Endothelial cell of umbilical vein (primary cell): ENCODE measurements around the gene ATP6V0D1. TPM values are rescaled to one million over a fixed set of nuclear protein-coding genes. Genes with fewer than 3 reads are reported as not detected.

ENCODE experiments used
- BruUV-seq: library from RNA; stranded (reverse); fragments of 400-500 nt; replicated peaks from 2 replicates; lab custom pipeline; 2021; lab: Mats Ljungman, UMichigan
- CTCF ChIA-PET: fragments of 300-600, 350-600 bp; sonication (Branson Sonifier 250); formaldehyde crosslinking; loops from one replicate; lab custom pipeline; 2021; ENCODE audit warnings: antibody characterized with exemption, inconsistent platforms; lab: Charles Lee
- POLR2A ChIA-PET: fragments of 300-600, 350-600 bp; sonication (Branson Sonifier 250); formaldehyde crosslinking; loops from one replicate; lab custom pipeline; 2021; ENCODE audit warnings: antibody characterized with exemption, inconsistent platforms; lab: Charles Lee
- DNase-seq: peaks from one replicate; pipeline ENCODE4 v3.0.0-alpha.2; 2011; ENCODE audit warnings: low read depth, low spot score
- FAIRE-seq: peaks from 2 replicates; lab custom pipeline; 2011; peaks lifted over from hg19 to GRCh38; lab: Jason Lieb, UNC
- H2AFZ ChIP-seq: 2 replicates; pipeline ENCODE4 v1.6.0; 2012; ENCODE audit warnings: low read depth, low read length, control low read depth, inconsistent platforms
- H3K27ac ChIP-seq: 2 replicates; pipeline ENCODE4 v1.5.1; 2011; ENCODE audit warnings: low read depth, mild to moderate bottlenecking, control low read depth, low read length, moderate library complexity; ENCODE audit not compliant: insufficient read depth
- H3K27me3 ChIP-seq, 2 experiments: 2 replicates each; pipeline versions ENCODE4 v1.6.0 to v1.6.1; 2011; ENCODE audit warnings: low read length in 2 of 2, mixed read lengths in 1 of 2; ENCODE audit not compliant: control insufficient read depth in 2 of 2, insufficient read depth in 2 of 2
- H3K36me3 ChIP-seq, 2 experiments: 2 replicates in 1 of 2; 3 replicates in 1 of 2; pipeline ENCODE4 v1.5.1; 2011; ENCODE audit warnings: low read length in 2 of 2, mild to moderate bottlenecking in 1 of 2, moderate library complexity in 1 of 2; ENCODE audit not compliant: control insufficient read depth in 2 of 2, insufficient read depth in 2 of 2; ENCODE audit errors: extremely low read depth in 1 of 2
- H3K4me1 ChIP-seq: 3 replicates; pipeline ENCODE4 v1.5.1; 2011; ENCODE audit warnings: mild to moderate bottlenecking, low read length; ENCODE audit not compliant: control insufficient read depth, insufficient read depth; ENCODE audit errors: extremely low read depth
- H3K4me2 ChIP-seq: 2 replicates; pipeline ENCODE4 v1.6.1; 2011; ENCODE audit warnings: low read length, control low read depth, mixed read lengths; ENCODE audit not compliant: insufficient read depth
- H3K4me3 ChIP-seq, 3 experiments: fragments of 200-600 bp in 1 of 3; sonication (generic), shearing (Covaris generic) in 1 of 3; replicated peaks in 1 of 3; 2 replicates each; pipeline ENCODE4 v1.5.1; 2011 to 2016; ENCODE audit warnings: control low read depth in 3 of 3, low read length in 3 of 3, mild to moderate bottlenecking in 2 of 3, inconsistent platforms in 1 of 3, low read depth in 1 of 3, moderate library complexity in 1 of 3; ENCODE audit not compliant: insufficient read depth in 1 of 3
- H3K79me2 ChIP-seq: 2 replicates; pipeline ENCODE4 v1.6.0; 2012; ENCODE audit warnings: low read length, inconsistent platforms; ENCODE audit not compliant: control insufficient read depth, insufficient read depth
- H3K9ac ChIP-seq: replicated peaks from 2 replicates; pipeline ENCODE3; 2011; ENCODE audit warnings: low read length, control low read depth; ENCODE audit not compliant: insufficient read depth; ENCODE audit errors: extremely low read depth
- H3K9me1 ChIP-seq: replicated peaks from 3 replicates; pipeline ENCODE4 v1.6.0; 2011; ENCODE audit warnings: mild to moderate bottlenecking, low read length; ENCODE audit not compliant: control insufficient read depth, insufficient read depth; ENCODE audit errors: extremely low read depth
- H3K9me3 ChIP-seq: replicated peaks from 2 replicates; pipeline ENCODE4 v1.5.1; 2012; ENCODE audit warnings: low read length, inconsistent platforms; ENCODE audit not compliant: control insufficient read depth, insufficient read depth
- H4K20me1 ChIP-seq: replicated peaks from 2 replicates; pipeline ENCODE3; 2011; ENCODE audit warnings: mild to moderate bottlenecking, low read length; ENCODE audit not compliant: control insufficient read depth, insufficient read depth; ENCODE audit errors: extremely low read depth
- CTCF ChIP-seq, 2 donors: IDR thresholded peaks; 1 replicate in 1 of 2; 2 replicates in 1 of 2; pipeline ENCODE4 v1.5.1; 2011; ENCODE audit warnings: low read length in 2 of 2, mild to moderate bottlenecking in 2 of 2, moderate library complexity in 2 of 2, control low read depth in 1 of 2, inconsistent platforms in 1 of 2, low read depth in 1 of 2; ENCODE audit not compliant: insufficient read depth in 1 of 2; ENCODE audit errors: extremely low read depth in 1 of 2
- EZH2 ChIP-seq: IDR thresholded peaks from 2 replicates; pipeline ENCODE4 v1.6.1; 2012; ENCODE audit warnings: borderline replicate concordance, low read depth, mild to moderate bottlenecking, moderate library complexity, low read length, inconsistent platforms; ENCODE audit not compliant: severe bottlenecking
- FOS ChIP-seq: IDR thresholded peaks from 2 replicates; pipeline ENCODE4 v1.6.1; 2011; ENCODE audit warnings: mild to moderate bottlenecking, low read length, moderate library complexity, borderline replicate concordance; ENCODE audit not compliant: insufficient read depth
- JUN ChIP-seq: IDR thresholded peaks from 2 replicates; pipeline ENCODE4 v1.6.1; 2011; ENCODE audit warnings: borderline replicate concordance, low read depth; ENCODE audit not compliant: insufficient read length, insufficient read depth
- MYC ChIP-seq: IDR thresholded peaks from one replicate; pipeline ENCODE4 v1.6.1; 2011; ENCODE audit warnings: mild to moderate bottlenecking, low read depth, low read length
- POLR2A ChIP-seq: IDR thresholded peaks from 2 replicates; pipeline ENCODE4 v1.6.1; 2012; ENCODE audit warnings: low read depth, mild to moderate bottlenecking, control low read depth, low read length
- dilution Hi-C: fragments of 300-500 bp; cut with MboI; formaldehyde crosslinking; loops from one replicate; pipeline ENCODE4 v1.15.0; 2019; ENCODE audit warnings: low sequenced_read_pairs; ENCODE audit not compliant: extremely low pct_ligation_motif_present
- intact Hi-C: fragments of 100-400 bp; cut with micrococcal nuclease; formaldehyde crosslinking; loops from one replicate; pipeline ENCODE4 v1.10.0; 2022
- polyA plus RNA-seq, 4 experiments: library from polyadenylated mRNA; depleted of rRNA in 3 of 4; stranded (reverse) in 3 of 4; unstranded in 1 of 4; fragments of >200 nt; gene quantifications; 2 replicates each; pipeline versions ENCODE4 v1.2.1 to v1.2.3, GENCODE V29; 2011 to 2012; ENCODE audit warnings: missing spikeins in 1 of 4
- total RNA-seq: library from RNA; stranded (reverse); gene quantifications from 2 replicates; pipeline ENCODE4 v1.2.3, GENCODE V29; 2021
- TF ChIP-seq, protein P1 (sequence below): IDR thresholded peaks from 2 replicates; pipeline ENCODE4 v1.6.1; 2011; ENCODE audit not compliant: insufficient read depth, insufficient read length

Gene ATP6V0D1
- total and polyA plus RNA-seq, 2 donors (not counting 3 experiments of a cell fraction or from before 2014, with no cell fraction given): 82.8 to 232 TPM

DNA sequence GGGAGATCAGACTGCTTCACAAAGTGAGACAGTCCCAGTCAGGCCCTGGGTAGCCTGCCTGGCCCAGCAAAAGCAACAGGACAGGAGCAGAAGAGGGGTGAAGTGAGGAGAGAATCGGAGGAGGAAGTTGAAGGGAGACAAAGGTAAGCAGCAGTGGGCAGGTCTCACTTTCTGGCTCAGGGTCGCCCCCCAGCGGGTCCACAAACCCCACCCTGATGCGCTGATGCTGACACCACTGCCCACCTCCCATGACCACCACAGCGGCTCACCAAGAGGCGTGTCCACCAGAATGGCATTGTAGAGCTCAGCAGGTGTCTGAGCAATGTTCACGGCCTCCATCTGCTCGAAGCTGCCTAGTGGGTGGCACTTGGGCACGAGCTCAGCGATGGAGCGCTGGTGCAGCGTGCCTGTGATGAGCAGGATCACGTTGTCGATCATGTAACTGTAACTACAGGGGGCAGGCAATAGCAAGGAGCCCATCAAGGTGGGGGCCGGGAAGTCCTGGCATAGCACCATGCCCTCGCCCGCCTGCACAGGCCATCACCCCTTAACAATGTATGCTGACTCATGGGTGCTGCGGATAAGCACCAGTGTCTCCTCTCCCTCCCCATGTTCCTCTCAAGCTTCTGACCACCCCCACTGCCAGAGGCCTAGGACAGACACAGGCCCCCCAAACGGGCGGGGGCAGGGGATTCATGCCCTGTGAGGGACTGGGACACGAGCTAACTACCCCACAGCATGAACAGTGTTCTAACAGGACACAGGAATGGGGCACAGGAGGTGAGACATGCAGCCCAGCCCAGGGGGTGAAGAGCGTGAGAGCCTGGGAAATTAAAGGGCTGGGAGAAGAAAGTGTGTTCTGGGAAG is 36.5 kb downstream of the ATP6V0D1 start:
- ChIA-PET POLR2A (interaction anchor here (0.6 kb wide), 1 partner anchor 11 kb away, joined by 3 read pairs; no protein-coding TSS in a partner anchor), CTCF (interaction anchor here (0.5 to 6.8 kb wide), 5 partner anchors 12 to 176 kb away, joined by 3 to 57 read pairs (median 25); partner anchors contain the start of gene HSD11B2)
- intact Hi-C loops: loop anchor here (5.0 kb wide), 1 partner anchor 72 kb away; no protein-coding TSS in a partner anchor
- DNase-seq (no peak), FAIRE-seq (no peak)
- H3K36me3 ChIP-seq: peaks cover 0 to 16% of the 10 kb centered on the region in 2 experiments
- H3K79me2 ChIP-seq: no peaks in the 10 kb centered on the region
- no peak for TF ChIP-seq JUN
- TF ChIP-seq FOS: no peak
- no peak for TF ChIP-seq EZH2
- H3K27me3 ChIP-seq: no peaks in the 10 kb centered on the region
- H4K20me1 ChIP-seq: no peaks in the 10 kb centered on the region
- no peak overlapping the region for H3K4me3 ChIP-seq
- dilution Hi-C loops: no loop called here
- no peak overlapping the region for H3K9ac ChIP-seq
- H3K4me2 ChIP-seq: no peak overlapping the region
- no peaks in the 10 kb centered on the region for H3K9me1 ChIP-seq
- no TSS peak for BruUV-seq
- no peaks in the 10 kb centered on the region for H3K9me3 ChIP-seq
- no peak overlapping the region for H2AFZ ChIP-seq
- no peaks in the 10 kb centered on the region for H3K4me1 ChIP-seq
- H3K27ac ChIP-seq: no peak overlapping the region

DNA sequence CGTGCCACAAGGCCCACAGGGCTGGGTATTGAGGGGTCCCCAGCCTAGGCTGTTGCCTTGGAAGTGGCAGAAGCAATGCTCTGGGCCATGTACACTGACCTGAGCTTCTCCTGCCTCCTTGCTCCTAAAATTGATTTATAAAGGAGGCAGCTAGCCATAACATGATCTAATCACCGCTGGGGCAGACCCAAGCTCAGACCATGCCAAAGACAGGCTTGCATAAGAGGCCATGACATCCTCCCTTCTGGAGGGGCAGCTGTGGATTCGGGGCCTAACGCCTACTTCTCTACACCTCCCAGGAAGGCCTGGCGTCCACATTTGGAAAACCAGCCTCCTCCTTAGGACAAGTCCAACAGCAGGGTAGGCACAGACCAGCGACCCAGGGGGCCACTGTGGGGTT is 37.7 kb downstream of the ATP6V0D1 start:
- Histone ChIP-seq H3K4me3 (no peak overlapping the region), H3K27ac (no peak overlapping the region), H3K79me2 (no peaks in the 10 kb centered on the region), H3K4me1 (no peaks in the 10 kb centered on the region), H3K4me2 (no peak overlapping the region), H3K9me3 (no peaks in the 10 kb centered on the region), H4K20me1 (no peaks in the 10 kb centered on the region), H3K36me3 (peaks cover 0 to 27% of the 10 kb centered on the region in 2 experiments), H2AFZ (no peak overlapping the region), H3K9ac (no peak overlapping the region), H3K9me1 (no peaks in the 10 kb centered on the region), H3K27me3 (no peaks in the 10 kb centered on the region)
- ChIA-PET CTCF (interaction anchor here (0.7 to 6.8 kb wide), 4 partner anchors 11 to 183 kb away, joined by 3 to 53 read pairs (median 14); partner anchors contain the start of gene HSD11B2), POLR2A (no interaction called here)
- FAIRE-seq (no peak), DNase-seq (no peak)
- BruUV-seq: no TSS peak
- intact Hi-C loops (no loop called here), dilution Hi-C loops (no loop called here)
- TF ChIP-seq EZH2 (no peak), MYC (no peak), POLR2A (no peak), CTCF (IDR thresholded peaks at IDR 0.05; ENCODE audit: extremely low read depth in 1 of 2, insufficient read depth in 1 of 2, low read depth in 1 of 2, low read length in 2 of 2) (no peak), JUN (no peak)
- TF ChIP-seq, protein P1, sequence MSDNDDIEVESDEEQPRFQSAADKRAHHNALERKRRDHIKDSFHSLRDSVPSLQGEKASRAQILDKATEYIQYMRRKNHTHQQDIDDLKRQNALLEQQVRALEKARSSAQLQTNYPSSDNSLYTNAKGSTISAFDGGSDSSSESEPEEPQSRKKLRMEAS: no peak
